K562 (cell line): Measurements from ENCODE around the gene LATS1. TPM values are rescaled to one million over a fixed set of nuclear protein-coding genes. Genes with fewer than 3 reads are reported as not detected.

ENCODE experiments used
- ATAC-seq: fragments of 200-7000 bp; cut with Tn5 transposase; 3 replicates; pipeline ENCODE4 v1.9.1; 2020; ENCODE audit warnings: moderate library complexity
- BruUV-seq: library from RNA; stranded (reverse); fragments of 400-500 nt; replicated peaks from 2 replicates; lab custom pipeline; 2021; lab: Mats Ljungman, UMichigan
- CTCF ChIA-PET: fragments of 300-600 bp; formaldehyde crosslinking; extraction: SDS; loops from one replicate; lab custom pipeline; 2021; ENCODE audit warnings: low intra/inter-chr PET ratio; lab: Yijun Ruan, JAX
- POLR2A ChIA-PET: fragments of 300-600, 350-650 bp; sonication (Branson Sonifier 250); formaldehyde crosslinking; extraction: SDS; loops from one replicate; lab custom pipeline; 2021; ENCODE audit warnings: antibody characterized with exemption, inconsistent platforms; lab: Yijun Ruan, JAX
- DNase-seq, 4 experiments: peaks; one replicate each; pipeline versions ENCODE4 v3.0.0 to v3.0.0-alpha.2; 2011 to 2018; ENCODE audit warnings: low spot score in 3 of 4, mixed read lengths in 3 of 4; ENCODE audit errors: extremely low read depth in 1 of 4
- FAIRE-seq: peaks from 2 replicates; lab custom pipeline; 2011; peaks lifted over from hg19 to GRCh38; lab: Jason Lieb, UNC
- H2AFZ ChIP-seq: 2 replicates; pipeline ENCODE4 v1.6.0; 2011; ENCODE audit warnings: low read depth, low read length, control low read depth, inconsistent platforms
- H3K27ac ChIP-seq: fragments of 200-600 bp; 3 replicates; pipeline ENCODE4 v1.8.0; 2011; ENCODE audit warnings: low read depth, mild to moderate bottlenecking, control low read depth, inconsistent platforms, low read length, moderate library complexity, mixed read lengths; ENCODE audit errors: extremely low read depth
- H3K27me3 ChIP-seq, 2 experiments: fragments of 300-600 bp in 1 of 2; 2 replicates in 1 of 2; 3 replicates in 1 of 2; pipeline versions ENCODE4 v1.6.0 to v1.8.0; 2011; ENCODE audit warnings: inconsistent platforms in 2 of 2, low read length in 2 of 2, mild to moderate bottlenecking in 1 of 2, mixed read lengths in 1 of 2, moderate library complexity in 1 of 2; ENCODE audit not compliant: control insufficient read depth in 2 of 2, insufficient read depth in 2 of 2
- H3K36me3 ChIP-seq: fragments of 300-600 bp; 3 replicates; pipeline ENCODE4 v1.8.0; 2011; ENCODE audit warnings: mild to moderate bottlenecking, low read length, inconsistent platforms; ENCODE audit not compliant: control insufficient read depth, insufficient read depth
- H3K4me1 ChIP-seq, 2 experiments: fragments of 200-600 bp in 1 of 2; replicated peaks in 1 of 2; 2 replicates in 1 of 2; 3 replicates in 1 of 2; pipeline versions ENCODE4 v1.5.1 to v1.8.0; 2011; ENCODE audit warnings: inconsistent platforms in 2 of 2, low read length in 2 of 2, mild to moderate bottlenecking in 1 of 2, mixed read lengths in 1 of 2, moderate library complexity in 1 of 2; ENCODE audit not compliant: control insufficient read depth in 2 of 2, insufficient read depth in 2 of 2
- H3K4me2 ChIP-seq: 2 replicates; pipeline ENCODE4 v1.6.1; 2011; ENCODE audit warnings: low read length, control low read depth, inconsistent platforms, mixed read lengths; ENCODE audit not compliant: insufficient read depth
- H3K4me3 ChIP-seq: fragments of 200-600 bp; sonication (generic), shearing (Covaris generic); 2 replicates; pipeline ENCODE4 v1.5.1; 2016; ENCODE audit warnings: control low read depth, inconsistent platforms
- H3K79me2 ChIP-seq: fragments of 200-600 bp; 3 replicates; pipeline ENCODE4 v1.8.0; 2011; ENCODE audit warnings: low read length, inconsistent platforms; ENCODE audit not compliant: control insufficient read depth, insufficient read depth
- H3K9ac ChIP-seq, 2 experiments: 2 replicates each; pipeline versions ENCODE4 v1.6.0 to v1.6.1; 2011; ENCODE audit warnings: low read depth in 2 of 2, low read length in 2 of 2, control low read depth in 1 of 2, inconsistent platforms in 1 of 2, mild to moderate bottlenecking in 1 of 2, mixed read lengths in 1 of 2; ENCODE audit not compliant: insufficient read depth in 1 of 2
- H3K9me1 ChIP-seq: one replicate; pipeline ENCODE4 v1.6.0; 2011; ENCODE audit warnings: inconsistent platforms, mild to moderate bottlenecking, low read length, moderate library complexity; ENCODE audit not compliant: control insufficient read depth, insufficient read depth
- H3K9me3 ChIP-seq: replicated peaks from 2 replicates; pipeline ENCODE4 v1.5.1; 2011; ENCODE audit warnings: low read depth, low read length, inconsistent platforms; ENCODE audit not compliant: control insufficient read depth, insufficient read depth
- H4K20me1 ChIP-seq: replicated peaks from 2 replicates; pipeline ENCODE4 v1.6.1; 2011; ENCODE audit warnings: low read length, inconsistent platforms, mixed read lengths; ENCODE audit not compliant: control insufficient read depth, insufficient read depth
- ATF4 ChIP-seq: fragments of 450-650 bp; formaldehyde crosslinking; IDR thresholded peaks from 2 replicates; pipeline ENCODE4 v1.4.0; 2022; ENCODE audit warnings: mild to moderate bottlenecking, moderate library complexity
- ETV1 ChIP-seq: fragments of 450-650 bp; conservative IDR thresholded peaks from 2 replicates; pipeline ENCODE4 v1.6.1; 2016; ENCODE audit warnings: missing genetic modification characterization, control low read depth, low read depth, missing compliant biosample characterization
- MNT ChIP-seq, 2 experiments: fragments of 450-650 bp; conservative IDR thresholded peaks; 2 replicates each; pipeline ENCODE4 v1.6.1; 2017; ENCODE audit warnings: mild to moderate bottlenecking in 2 of 2, moderate library complexity in 2 of 2
- NCOA1 ChIP-seq: fragments of 450-650 bp; IDR thresholded peaks from 2 replicates; pipeline ENCODE4 v1.6.1; 2016; ENCODE audit warnings: low read depth
- PHB ChIP-seq: fragments of 250-450 bp; sonication (Bioruptor Pico); IDR thresholded peaks from 2 replicates; pipeline ENCODE4 v1.5.0; 2021
- PML ChIP-seq: IDR thresholded peaks from 2 replicates; pipeline ENCODE4 v1.6.1; 2012; ENCODE audit warnings: low read length, inconsistent platforms
- POLR2G ChIP-seq: fragments of 200-400 bp; formaldehyde crosslinking; IDR thresholded peaks from 2 replicates; pipeline ENCODE4 v1.6.1; 2017; ENCODE audit warnings: low read depth, mild to moderate bottlenecking, antibody characterized with exemption, low read length, moderate library complexity
- RERE ChIP-seq: sonication (generic); formaldehyde crosslinking; IDR thresholded peaks from 2 replicates; pipeline ENCODE4 v1.8.0; 2023; ENCODE audit warnings: missing genetic modification reagents, mild to moderate bottlenecking, borderline replicate concordance
- ZKSCAN1 ChIP-seq: fragments of 150-350 bp; IDR thresholded peaks from 2 replicates; pipeline ENCODE4 v1.6.1; 2016; ENCODE audit warnings: low read depth, low read length
- ZNF274 ChIP-seq: IDR thresholded peaks from 2 replicates; pipeline ENCODE4 v1.6.1; 2011; ENCODE audit warnings: low read depth, mild to moderate bottlenecking, low read length, moderate library complexity, borderline replicate concordance
- ZNF507 ChIP-seq: conservative IDR thresholded peaks from 2 replicates; pipeline ENCODE4 v1.6.1; 2017; ENCODE audit warnings: missing genetic modification characterization, missing compliant biosample characterization
- ZNF511 ChIP-seq: sonication (generic); formaldehyde crosslinking; IDR thresholded peaks from 2 replicates; pipeline ENCODE4 v1.8.0; 2022; ENCODE audit warnings: mild to moderate bottlenecking, missing genetic modification reagents
- ZNF583 ChIP-seq: fragments of 250-450 bp; sonication (Bioruptor Pico); IDR thresholded peaks from 2 replicates; pipeline ENCODE4 v1.4.0; 2020
- WGBS: fragments of 100-300 bp; shearing (Covaris generic); methylation state at CpG from one replicate; pipeline ENCODE4 v1.1.6; 2016; ENCODE audit warnings: low coverage, mixed read lengths; ENCODE audit not compliant: insufficient coverage; ENCODE audit errors: missing lambda C conversion rate; 5-methylcytosine and 5-hydroxymethylcytosine counted together
- in situ Hi-C: fragments of 300-500 bp; cut with MboI; formaldehyde crosslinking; loops from 4 replicates; pipeline ENCODE4 v1.15.0; 2018; ENCODE audit warnings: inconsistent platforms, mixed read lengths
- intact Hi-C: fragments of 100-400 bp; cut with micrococcal nuclease; formaldehyde crosslinking; loops from 2 replicates; pipeline ENCODE4 v1.14.2; 2022
- polyA plus RNA-seq, 8 experiments: library from polyadenylated mRNA; depleted of rRNA in 4 of 8; stranded (reverse) in 5 of 8; unstranded in 3 of 8; fragments of >200 nt; fragmentation: Nextera tagmentation in 2 of 8; fragmentation: Illumina TruSeq in 1 of 8; extraction: Ambion mirVana in 2 of 8; extraction: Trizol in 1 of 8; gene quantifications; 2 replicates each; pipeline versions ENCODE4 v1.2.1 to v1.2.3, GENCODE V29; 2011 to 2014; ENCODE audit warnings: inconsistent platforms in 1 of 8, missing spikeins in 1 of 8
- total RNA-seq, 7 experiments: library from RNA; depleted of rRNA in 6 of 7; stranded (reverse); fragments of >200 nt in 6 of 7; fragmentation: Illumina TruSeq in 2 of 7; extraction: Trizol in 2 of 7; gene quantifications; 2 replicates each; pipeline versions ENCODE4 v1.2.1 to v1.2.3, GENCODE V29; 2011 to 2021; ENCODE audit warnings: low replicate concordance in 1 of 7

The LATS1 gene
- total and polyA plus RNA-seq, 9 of the 15 experiments (the other 6 are each of a cell fraction or from before 2014, with no cell fraction given): 5.0 to 36.3 (median 18.4) TPM

GRCh38 chr6:149749594-149750135, 31.8 kb upstream of the LATS1 start, which contains the start of gene PCMT1:
TSS of gene PCMT1 (plus strand) at chr6:149749741. CDS start at chr6:149749902, 161 bp downstream.
- peak within 1 kb of the TSS; percentile 94 for H3K4me2 ChIP-seq
- FAIRE-seq (no peak), ATAC-seq (peak; percentile 88), DNase-seq (peak; percentile 96 to 97 (median 96))
- WGBS: 0% methylated on average over 48 of the region's 60 CpGs
- TSS peak; percentile 59 for BruUV-seq
- peaks cover 9% of the 10 kb centered on the region; the same call in 1 of the 2 replicates for H4K20me1 ChIP-seq
- H3K9me1 ChIP-seq: no peaks in the 10 kb centered on the region
- peaks cover 31% of the 10 kb centered on the region; the same call in 2 of the 3 replicates for H3K36me3 ChIP-seq
- peak within 1 kb of the TSS; percentile 96 to 99 for H3K9ac ChIP-seq
- ChIA-PET POLR2A (interaction anchor here (0.6 to 2.8 kb wide), 18 partner anchors 9 to 244 kb away, joined by 3 to 13 read pairs (median 3); partner anchors contain the start of genes LATS1 and PPIL4), CTCF (interaction anchor here (1.1 kb wide), 1 partner anchor 26 kb away, joined by 4 read pairs; no protein-coding TSS in a partner anchor)
- H3K4me1 ChIP-seq: peaks cover 30% of the 10 kb centered on the region in 2 experiments
- peaks cover 74% of the 10 kb centered on the region for H3K79me2 ChIP-seq
- 0 out of 2 replicates have a peak, but pooled peaks cover 2% of the 10 kb centered on the region for H3K9me3 ChIP-seq
- in situ Hi-C loops (no loop called here), intact Hi-C loops (loop anchor here (5.0 kb wide), 1 partner anchor 32 kb away; the partner anchor contains the start of gene LATS1)
- no peaks in the 10 kb centered on the region for H3K27me3 ChIP-seq
- peak within 1 kb of the TSS; percentile 93 for H2AFZ ChIP-seq
- H3K4me3 ChIP-seq: peak within 1 kb of the TSS; percentile 97
- peak within 1 kb of the TSS; percentile 96 for H3K27ac ChIP-seq
- TF ChIP-seq ZNF583 (CRISPR knock-in tag) (peak; percentile 58; the same call in 1 of the 2 replicates), PHB (CRISPR knock-in tag) (peak; percentile 90), ZKSCAN1 (peak; percentile 25; the same call in 1 of the 2 replicates), ATF4 (CRISPR knock-in tag) (no peak), PML (peak; percentile 82), ZNF274 (no peak), POLR2G (peak; percentile 91), ETV1 (tag) (0 out of 2 replicates have a peak, but pooled peaks have one; percentile 73), NCOA1 (no peak), MNT (conservative IDR thresholded peaks at IDR 0.05) (peak; percentile 12 to 81; a peak in 3 of 4 replicates), RERE (CRISPR knock-in tag) (0 out of 2 replicates have a peak, but pooled peaks have one; percentile 61), ZNF507 (tag) (no peak), ZNF511 (CRISPR knock-in tag) (peak; percentile 89; the same call in 1 of the 2 replicates)
